ENCODE data around the gene KIF3B. TPM values are rescaled to one million over a fixed set of nuclear protein-coding genes. Genes with fewer than 3 reads are reported as not detected.
A peak's percentile ranks its signal among the peaks of the same experiment; 100 is the strongest.
"Not testable (repeated sequence)": the region's sequence is repeated elsewhere in the genome, so short reads cannot be mapped to it uniquely, and the experiment has no call there.

The KIF3B gene
- total RNA-seq, 1 donor from 2014 or later = 11.9 TPM

DNA sequence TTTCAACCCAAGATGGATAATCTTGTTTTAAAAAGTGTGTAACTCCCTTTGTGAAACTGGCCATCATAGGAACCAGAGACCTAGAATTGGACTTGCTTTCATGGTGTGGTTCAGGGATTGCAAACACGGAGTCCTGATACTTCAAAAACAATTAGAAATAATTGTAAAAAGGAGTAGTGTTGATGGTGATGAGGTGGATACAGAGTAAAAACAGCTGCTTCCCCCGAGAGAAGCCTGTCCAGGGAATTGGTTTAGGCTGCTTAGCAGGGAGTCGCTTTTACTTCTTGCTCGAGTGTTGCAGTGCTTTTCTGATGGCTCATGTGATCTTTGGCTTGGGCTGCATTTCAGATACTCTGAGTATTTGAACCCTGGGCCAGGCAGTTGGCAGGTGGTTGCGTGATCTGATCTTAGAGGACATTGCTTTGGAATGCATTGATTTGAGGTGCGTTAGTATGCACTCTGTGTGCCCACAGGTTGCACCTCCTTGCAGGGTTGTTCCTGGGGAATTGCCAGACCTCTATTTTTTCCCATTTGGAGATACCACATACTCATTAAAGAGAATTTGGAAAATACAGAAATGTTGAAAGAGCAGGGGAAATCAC lies 19.5 kb downstream of the KIF3B start:
- ATAC-seq = no peak

DNA sequence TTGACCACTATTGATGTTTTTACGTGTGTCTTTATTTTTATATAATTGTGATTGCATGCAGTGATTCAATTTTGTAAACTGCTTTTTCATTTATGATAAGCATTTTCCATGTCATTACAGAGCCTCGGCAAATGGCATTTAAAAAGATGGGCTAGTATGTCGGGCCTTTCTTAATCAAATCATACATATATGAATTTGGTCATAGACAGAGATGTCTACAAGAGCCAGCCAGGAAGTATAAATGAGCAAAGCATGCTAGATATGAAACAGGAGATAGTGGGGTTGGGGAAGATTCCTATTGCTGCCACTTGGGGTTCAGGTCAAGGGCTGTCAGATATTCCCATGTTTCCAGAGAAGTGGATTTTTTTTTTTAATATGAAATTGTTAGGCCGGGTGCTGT lies 20.0 kb downstream of the KIF3B start:
- no peak for ATAC-seq

DNA sequence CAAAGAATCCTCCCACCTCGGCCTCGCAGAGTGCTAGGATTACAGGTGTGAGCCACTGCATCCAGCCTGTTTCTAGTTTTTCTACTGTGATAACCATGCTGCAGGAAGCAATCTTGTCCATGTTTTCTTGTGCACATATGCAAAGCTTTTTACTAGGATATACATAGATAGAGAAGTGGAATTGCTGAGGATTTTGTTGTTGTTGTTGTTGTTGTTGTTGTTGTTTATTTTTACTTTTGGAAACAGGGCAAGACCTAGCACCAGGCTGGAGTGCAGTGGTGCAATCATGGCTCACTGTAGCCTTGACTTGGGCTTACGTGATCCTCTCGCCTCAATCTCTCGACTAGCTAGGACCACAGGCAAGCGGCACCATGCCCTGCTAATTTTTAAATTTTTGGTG lies 23.2 kb downstream of the KIF3B start:
- ATAC-seq = no peak

DNA sequence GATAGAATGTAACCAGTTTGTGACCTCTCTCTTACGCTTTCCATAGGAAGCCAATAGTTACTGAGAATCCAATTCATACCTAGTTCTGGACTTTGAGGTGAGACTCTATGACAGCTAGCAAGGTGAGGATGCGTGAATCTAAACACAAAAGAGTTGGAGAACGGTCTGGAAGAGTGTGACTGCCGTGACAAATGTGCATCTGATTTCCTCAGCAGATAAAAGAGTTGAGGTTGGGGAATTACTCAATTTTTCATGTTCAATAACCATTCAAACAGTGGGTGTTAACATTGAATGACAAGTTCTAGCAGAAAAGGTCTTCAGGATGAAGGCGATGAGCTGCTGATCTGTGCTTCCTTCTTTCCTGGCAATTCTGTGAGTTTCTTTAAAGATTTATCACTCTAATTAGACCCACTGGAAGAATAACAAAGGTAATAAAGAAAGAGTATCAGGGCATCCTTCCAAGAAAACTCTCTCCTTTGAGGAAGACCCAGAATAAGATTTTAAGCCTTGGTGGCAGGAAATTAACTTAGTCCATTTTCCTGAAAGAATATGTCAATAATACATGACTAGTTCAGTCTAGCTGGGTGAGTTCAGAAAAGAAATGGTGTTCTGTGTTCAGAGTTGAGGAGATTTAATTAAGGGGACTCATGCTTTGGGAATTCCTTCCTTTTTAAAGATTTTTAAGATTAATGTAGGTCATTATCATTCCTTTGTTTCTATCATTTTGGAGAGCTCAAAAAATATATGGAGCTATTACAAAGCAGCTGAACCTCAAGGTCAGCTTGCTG lies 24.5 kb downstream of the KIF3B start:
- no peak for ATAC-seq

DNA sequence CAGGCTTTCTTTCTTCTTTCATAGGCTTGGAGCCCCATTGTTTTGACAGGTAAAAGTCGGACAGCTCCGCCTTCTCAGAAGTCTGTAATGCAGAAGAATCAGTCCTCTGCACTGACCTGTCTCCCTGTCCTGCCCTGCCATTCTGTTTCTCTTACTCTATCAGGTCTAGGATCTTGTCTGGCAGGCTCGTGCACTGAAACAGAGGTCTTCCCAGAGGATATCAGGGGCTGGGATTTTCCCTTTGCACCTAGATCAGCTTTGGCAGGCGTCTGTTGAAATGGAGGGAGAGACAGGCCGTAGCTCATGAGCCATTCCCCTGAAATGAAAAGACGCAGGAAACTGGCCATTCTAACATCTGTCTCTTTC lies 25.0 kb downstream of the KIF3B start:
- no peak for ATAC-seq

DNA sequence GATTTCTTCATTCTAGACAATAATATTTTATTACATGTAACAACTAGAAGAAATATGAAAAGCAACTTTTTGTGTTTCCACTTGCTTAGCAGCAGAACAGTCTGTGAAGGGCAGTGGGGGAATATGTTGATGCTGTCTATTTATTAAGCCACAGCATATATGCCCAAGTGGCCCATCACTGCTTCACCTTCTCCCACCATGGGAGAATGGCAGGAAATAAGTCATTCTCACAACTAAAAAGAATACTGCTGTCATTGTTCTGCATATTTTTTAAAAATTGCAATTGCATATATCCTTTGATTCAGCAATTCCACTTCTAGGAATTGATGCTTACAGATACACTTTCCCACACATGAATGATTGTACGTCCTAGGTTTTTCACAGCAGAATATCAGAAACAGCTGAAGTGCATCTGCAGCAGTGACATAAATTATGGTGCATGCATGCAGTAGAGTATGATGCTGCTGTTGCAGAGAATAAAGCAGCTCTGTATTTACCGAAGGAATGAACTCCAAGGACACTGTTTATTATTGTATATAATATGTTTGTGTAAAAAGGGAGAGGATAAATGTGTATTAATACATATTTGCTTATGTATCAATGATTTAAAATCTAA lies 26.8 kb downstream of the KIF3B start:
- ATAC-seq = no peak

DNA sequence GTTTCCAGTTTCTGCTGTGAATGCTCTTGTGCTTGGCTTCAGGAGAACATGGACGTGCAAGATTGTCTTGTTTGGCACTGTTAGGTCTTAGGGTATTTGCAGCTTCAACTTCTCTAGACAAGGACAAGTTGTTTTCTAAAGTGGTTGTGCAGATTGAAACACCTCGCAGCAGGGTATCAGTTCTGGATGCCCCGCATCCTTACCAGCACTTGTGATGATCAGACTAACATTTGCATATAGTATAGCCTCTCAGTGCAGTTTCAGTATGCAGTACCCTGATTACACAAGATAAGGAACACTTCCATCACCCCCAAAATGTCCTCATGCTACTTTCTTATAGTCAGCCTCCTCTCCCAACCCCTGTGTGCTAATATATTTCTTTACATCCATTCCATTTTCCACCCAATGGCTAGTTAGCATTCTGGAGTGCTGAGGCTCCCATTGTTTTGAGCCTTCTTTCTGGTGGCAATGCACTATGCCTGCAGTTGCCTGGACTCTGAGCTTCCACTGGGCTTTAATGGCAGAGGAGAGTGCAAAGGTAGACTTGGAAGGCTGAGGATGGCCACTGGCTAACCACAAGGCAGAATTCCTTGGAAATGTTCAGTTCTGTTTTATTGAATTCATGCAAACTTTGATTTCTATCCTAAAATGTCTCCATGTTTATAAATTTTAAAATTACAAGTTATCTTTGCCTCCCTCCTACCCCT lies 35.4 kb downstream of the KIF3B start:
- ATAC-seq = no peak

DNA sequence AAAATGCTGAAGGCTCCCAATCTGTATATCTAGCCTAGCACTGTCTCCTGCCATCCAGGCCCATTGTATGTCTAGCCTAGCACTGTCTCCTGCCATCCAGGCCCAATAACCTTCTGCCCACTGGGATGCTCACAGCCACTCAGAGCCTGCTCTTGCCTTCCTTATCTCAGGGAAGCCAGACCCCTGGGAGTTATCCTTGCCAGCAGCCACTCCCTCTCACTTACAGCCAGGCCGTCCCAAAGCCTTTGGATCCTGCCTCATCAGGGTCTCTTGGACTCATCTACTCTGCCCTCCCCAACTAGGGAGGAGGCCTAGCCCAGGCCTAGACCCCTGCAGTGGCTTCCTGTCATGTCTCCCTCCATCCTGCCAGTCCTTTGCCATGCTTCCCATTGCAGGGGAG lies 37.3 kb downstream of the KIF3B start:
- ATAC-seq = no peak

DNA sequence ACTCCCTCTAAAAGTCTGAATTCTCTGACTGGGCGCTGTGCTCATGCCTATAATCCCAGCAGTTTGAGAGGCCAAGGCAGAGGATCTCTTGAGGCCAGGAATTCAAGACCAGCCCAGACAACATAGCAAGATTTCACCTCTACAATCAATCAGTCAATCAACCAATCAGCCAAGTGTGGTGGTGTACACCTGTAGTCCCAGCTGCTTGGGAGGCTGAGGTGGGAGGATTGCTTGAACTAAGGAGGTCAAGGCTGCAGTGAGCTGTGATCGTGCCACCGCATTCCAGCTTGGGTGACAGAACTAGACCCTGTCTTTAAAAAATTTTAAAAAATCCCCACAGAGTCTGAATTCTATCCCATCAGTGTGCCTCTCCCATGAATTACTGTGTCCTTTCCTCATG lies 37.9 kb downstream of the KIF3B start:
- ATAC-seq = no peak

DNA sequence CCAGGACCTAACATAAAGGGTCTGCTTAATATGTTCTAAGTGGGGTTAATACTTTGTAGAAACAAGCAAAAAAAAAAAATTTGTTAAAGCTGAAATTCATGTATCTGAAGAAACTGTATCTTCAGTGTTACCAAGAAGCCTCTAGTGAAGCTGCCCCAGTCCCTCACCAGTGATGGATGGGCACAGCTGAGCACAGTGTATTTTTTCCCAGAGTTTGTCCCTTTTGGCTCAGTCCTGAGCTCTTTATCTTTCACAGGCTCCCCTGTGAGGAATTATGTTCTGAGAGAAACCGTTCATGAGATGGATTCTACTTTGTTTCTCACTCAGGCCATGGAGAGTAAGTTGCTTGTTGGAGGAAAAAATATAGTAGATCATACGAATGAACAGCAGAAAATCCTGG lies 38.4 kb downstream of the KIF3B start:
- ATAC-seq = no peak

DNA sequence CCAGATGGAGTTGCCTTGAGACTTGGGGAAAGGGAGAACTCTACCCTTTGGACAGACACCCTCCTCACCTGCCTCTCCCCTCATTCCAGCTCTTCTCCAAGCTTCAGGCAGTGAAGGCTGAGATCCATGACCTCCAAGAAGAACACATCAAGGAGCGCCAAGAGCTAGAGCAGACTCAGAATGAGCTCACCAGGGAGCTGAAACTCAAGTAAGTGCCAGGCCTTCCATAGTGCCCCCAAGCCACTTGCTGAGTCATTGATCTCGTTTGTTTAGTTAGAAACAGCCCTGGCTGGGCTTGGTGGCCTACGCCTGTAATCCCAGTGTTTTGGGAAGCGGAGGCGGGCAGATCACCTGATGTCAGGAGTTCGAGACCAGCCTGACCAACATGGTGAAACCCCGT lies 39.2 kb downstream of the KIF3B start:
- peak; percentile 60 for ATAC-seq

DNA sequence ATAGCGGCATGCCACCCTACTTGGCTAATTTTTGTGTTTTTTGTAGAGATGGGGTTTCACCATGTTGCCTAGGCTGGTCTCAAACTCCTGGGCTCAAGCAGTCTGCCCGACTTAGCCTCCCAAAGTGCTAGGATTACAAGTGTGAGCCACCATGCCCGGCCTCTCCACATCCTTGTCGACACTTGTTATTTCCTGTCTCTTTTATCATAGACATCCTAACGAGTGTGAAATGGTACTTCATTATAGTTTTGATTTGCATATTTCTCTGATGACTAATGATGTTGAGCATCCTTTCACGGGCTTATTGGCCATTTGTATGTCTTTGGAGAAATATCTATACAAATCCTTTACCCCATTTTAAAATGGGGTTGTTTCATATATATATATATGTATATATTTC lies 41.6 kb downstream of the KIF3B start:
- no peak for ATAC-seq

DNA sequence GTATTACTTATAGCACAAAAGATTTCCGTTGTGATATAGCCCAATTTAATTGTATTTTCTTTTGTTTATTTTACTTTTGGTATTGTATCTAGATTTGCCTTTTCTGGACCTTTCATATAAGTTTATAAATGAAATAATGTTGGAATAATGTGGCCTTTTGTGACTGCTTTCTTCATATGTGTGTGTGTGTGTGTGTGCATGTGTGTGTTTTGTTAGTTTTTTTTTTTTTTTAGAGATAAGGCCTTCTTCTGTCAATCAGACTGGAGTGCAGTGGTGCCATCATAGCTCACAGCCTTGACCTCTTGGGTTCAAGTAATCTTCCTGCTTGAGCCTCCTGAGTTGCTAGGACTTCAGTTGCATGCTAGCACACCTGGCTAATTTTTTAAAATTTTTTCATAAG lies 42.9 kb downstream of the KIF3B start:
- no peak for ATAC-seq

DNA sequence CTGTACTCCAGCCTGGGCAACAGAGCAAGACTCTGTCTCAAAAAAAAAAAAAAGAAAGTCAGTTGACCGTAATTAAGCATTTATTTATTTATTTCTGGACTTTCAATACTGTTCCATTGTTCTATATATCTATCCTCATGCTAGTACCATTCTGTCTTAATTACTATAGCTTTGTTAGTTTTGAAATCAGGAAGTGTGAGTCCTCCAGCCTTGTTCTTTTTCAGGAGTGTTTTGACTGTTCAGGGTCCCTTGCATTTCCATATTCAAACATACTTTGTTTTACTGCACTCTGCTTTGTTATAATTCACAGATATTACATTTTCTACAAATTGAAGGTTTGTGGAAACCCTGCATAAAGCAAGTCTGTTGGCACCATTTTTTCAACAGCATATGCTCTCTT lies 43.9 kb downstream of the KIF3B start:
- no peak for ATAC-seq

DNA sequence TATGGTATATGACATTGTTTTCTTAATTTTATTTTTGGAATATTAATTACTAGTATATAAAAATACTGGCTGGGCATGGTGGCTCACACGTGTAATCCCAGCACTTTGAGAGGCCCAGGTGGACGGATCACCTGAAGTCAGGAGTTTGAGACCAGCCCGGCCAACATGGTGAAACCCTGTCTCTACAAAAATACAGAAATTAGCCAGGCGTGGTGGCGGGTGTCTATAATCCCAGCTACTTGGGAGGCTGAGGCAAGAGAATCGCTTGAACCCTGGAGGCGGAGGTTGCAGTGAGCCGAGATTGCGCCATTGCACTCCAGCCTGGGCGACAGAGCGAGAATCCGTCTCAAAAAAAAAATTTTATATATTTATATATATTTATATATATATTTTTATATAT lies 44.8 kb downstream of the KIF3B start:
- not testable (repeated sequence) for ATAC-seq

DNA sequence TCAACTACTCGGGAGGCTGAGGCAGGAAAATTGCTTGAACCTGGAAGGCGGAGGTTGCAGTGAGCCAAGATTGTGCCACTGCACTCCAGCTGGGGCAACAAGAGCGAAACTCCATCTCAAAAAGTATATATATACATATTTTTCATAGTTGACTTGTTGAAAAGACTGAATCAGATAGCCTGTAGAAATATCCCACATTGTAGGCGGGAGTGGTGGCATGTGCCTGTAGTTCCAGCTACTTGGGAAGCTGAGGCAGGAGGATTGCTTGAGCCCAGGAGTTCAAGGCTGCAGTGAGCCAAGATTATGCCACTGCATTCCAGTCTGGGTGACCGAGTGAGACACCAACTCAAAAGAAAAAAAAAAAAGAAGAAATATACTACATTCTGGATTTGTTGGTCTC lies 46.3 kb downstream of the KIF3B start:
- ATAC-seq = not testable (repeated sequence)

DNA sequence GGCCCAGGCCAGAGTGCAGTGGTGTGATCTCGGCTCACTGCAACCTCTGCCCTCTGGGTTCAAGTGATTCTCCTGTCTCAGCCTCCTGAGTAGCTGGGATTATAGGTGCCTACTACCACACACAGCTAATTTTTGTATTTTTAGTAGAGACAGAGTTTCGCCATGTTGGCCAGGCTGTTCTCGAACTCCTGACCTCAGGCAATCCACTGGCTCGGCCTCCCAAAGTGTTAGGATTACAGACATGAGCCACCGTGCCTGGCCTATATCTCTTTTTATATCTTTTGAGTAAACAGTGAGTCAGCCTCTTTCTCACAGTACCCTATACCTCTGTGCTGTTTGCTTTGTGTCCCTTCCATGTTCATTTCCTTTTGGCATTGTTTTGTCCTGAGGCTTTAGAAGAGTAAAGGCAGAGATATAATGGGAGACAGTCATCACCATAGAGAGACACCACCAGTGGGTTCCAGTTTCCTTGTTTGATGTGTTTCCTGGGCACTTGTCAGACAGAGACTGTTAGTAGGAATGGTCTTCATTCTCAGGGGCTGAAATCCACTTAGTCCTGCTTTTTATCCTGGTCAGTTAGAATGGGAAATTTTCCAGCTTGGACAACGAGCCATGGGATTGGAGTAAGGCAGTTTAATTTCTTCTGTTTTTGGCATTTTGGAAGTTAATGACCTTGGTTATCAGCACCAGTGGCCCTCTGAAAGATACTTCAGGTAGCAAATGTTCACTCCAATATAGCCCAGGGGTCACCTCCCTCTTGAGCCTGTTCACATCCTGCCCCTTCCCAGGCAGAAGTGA lies 48.5 kb downstream of the KIF3B start:
- ATAC-seq = peak; percentile 78

DNA sequence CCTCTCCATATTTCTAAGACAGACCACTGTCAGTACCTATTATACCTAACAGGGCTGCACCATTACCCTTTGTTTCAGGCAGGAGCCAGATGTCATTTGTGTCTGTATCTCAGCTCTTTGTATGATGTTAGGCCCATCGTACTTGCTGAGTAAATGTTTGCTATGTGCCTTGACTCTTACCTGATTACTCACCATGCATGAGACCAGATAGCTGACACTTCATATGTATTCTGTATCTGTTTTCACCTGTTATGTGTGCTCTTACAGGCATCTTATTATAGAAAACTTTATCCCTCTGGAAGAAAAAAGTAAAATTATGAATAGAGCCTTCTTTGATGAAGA lies 49.0 kb downstream of the KIF3B start:
- peak; percentile 11 for ATAC-seq

DNA sequence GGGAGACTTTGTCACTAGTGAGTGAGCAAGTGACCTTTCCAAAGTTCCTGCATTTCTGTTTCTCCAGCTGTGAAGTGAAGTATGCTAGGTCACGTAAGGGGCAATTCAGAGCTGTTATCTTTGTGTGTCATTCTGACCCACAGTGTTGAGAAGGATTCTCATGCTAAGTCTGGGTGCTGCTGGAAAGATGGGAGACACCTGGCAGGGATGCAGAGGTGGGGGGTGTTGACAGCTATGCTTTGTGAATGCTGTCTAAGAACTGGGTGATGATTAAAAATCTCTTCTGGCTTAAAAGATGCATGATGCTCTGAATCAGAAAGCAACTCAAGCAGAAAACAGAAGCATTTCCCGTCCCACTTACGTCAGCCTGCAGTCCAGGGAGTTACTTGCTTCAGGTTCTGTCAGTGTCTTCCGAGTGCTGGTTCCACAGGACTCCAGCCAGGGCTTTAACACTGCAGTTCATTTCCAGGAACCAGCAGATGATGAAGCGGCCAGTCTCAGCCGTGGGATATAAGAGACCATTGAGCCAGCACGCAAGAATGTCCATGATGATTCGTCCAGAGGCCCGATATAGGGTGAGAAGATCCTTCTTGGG lies 49.7 kb downstream of the KIF3B start:
- ATAC-seq = no peak

DNA sequence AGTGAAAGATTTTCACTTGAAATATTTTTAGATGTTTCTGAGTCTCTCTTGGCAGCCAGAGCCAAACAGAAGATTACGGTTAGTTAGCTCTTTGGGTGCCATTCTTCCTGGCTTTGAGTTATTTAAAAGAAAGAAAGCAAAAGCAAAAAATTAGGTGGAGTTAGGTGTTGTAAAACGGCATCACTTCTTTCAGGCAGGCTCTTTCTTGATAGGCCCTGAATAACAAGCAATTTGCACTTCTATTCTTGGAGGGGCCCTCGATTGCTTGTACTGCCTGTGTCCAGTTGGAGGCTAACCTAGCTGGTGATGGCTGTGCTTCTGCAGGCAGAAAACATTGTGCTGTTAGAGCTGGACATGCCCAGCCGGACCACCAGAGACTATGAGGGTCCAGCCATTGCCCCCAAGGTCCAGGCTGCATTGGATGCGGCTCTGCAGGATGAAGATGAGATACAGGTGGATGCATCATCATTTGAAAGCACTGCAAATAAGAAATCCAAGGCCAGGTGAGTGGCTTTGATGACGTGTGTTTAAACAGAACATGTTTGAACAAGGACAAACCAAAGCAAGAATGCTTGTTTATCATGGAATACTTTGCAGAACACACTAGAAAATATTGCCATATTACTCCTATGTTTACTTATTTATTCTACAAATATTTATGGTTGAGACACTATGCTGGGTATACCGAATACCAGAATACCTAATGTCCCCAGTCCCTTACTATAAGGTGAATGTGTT lies 52.5 kb downstream of the KIF3B start:
- no peak for ATAC-seq

DNA sequence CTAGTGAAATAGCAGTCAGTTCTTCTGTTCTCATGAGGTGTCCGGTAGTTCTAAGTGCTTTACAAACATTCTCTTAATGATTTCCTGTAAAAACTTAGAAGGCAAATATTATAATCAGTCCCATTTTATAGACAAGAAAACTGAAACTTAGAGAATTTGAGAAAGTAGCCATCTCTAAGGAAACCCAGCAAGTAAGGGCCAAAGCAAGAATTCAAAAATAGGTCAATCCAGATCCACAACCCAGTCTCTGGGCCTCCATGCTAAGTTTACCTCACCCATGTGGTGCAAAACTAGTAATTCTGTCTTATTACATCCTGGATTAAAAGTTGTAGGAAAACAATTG lies 53.1 kb downstream of the KIF3B start:
- ATAC-seq = no peak

DNA sequence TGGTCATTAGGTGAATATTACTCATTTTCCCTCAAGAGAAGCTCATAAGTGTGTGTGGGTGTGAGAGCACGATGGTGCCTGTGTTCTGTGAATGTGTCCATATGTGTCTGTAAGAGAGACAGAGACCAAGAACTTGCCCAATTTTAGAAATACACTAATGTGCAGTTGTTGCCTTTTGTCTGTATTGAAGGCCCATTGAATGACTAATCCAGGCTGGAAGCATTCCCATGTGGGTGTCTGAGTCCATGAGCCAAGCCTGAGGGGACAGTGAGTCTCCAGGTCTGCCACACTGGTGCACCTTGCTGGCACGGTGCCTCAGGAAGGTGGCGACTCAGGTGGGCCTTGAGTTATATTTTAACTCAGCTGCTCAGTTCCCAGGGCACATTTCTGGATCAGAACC lies 55.2 kb downstream of the KIF3B start:
- ATAC-seq = peak; percentile 47

All from esophagus mucosa (tissue), 1 donor.